COR-L47 (cell line): ENCODE data around the gene MRPS24.

Experiments used
- DNase-seq: peaks from one replicate; lab custom pipeline; 2025; lab: John Stamatoyannopoulos, UW

The MRPS24 gene

DNA sequence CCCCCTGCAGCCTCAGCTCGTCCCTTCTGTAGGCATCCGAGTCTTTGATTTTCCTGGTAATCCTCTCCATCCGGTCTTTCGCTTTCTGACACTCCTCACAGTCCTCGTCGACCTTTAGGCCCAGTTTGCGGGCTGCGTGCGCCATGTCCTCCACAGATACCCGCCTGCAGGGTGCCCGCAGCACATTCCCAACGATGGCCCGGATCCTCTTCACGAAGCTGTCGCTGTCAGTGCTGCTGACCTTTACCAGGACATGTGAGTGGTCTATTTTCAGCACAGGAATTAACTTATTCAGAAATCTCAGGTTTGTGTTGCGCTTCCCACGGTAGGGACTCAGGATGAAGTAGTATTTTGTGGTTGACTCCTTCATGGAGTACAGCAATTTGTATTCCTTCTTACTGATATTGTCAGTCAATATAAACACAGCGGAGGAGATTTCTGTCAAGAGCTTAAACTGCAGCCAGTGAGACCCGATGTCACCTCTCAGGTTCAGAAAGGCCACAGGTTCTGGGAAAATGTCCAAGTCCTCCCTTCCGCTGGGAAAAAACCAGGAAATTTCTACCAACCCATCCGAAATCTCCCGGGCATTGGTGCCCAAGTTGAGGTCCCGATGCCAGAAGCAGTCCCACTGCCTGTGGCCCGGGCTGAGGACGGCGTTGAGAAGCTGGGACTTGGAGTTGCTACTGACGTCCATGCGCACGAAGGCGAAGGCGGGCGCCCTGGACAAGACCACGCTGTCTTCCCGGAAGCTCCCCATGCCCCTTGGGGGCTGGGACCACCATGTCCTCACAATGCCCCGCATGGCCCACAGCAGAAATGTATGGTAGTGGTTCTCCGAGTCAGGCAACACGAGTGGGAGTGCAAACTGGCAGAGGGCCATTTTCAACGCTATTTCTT lies 8.9 kb upstream of the MRPS24 start:
- no peak for DNase-seq

- DNase-seq = no peak
Observed at GRCh38 chr7:43876976-43877745, 7.8 kb upstream of the MRPS24 start.

DNA sequence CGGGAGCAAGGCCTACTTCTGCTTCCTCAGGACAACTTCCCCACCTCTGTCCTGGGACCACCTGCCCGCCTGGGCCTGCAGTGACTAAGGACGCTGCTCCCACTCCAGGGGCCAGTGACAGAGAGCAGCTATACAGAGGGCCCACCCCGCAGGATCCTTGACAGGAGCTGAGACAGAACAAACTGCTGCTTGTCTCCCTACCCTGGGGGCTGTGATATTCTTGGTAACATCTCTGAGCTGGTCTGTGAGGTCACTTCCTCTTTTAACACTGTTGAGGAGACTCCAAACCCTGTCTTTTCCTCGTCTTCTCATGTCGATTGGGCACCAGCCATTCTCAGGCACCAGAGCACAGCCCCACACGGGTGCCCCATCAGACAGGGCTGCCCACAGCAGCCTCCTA lies 6.9 kb upstream of the MRPS24 start:
- no peak for DNase-seq

- no peak for DNase-seq
Observed at GRCh38 chr7:43873300-43873699, 4.0 kb upstream of the MRPS24 start.

GRCh38 chr7:43872406-43873110 lies 3.2 kb upstream of the MRPS24 start:
- DNase-seq = no peak

- DNase-seq = no peak
Observed at GRCh38 chr7:43871064-43871463, 1.7 kb upstream of the MRPS24 start.

GRCh38 chr7:43870316-43870715 lies 999 bp upstream of the MRPS24 start:
- no peak for DNase-seq

DNA sequence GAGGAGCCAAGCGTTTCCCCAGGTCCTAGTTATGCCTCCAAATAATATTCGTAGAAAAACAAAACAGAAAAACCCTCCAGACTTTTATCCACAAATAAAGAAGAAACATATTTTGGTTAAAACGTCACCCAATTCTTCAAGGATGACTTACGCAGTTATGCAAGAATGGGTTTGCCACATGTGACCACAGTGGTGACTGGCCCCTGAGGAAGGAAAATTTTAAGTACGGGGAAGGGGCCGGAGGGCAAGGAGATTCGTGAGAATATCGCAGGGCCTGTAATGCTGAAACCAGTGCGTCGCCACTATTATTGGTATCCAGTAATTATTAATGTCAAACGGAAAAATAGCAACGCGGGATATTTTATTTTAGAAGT lies 537 bp upstream of the MRPS24 start:
- no peak for DNase-seq

DNA sequence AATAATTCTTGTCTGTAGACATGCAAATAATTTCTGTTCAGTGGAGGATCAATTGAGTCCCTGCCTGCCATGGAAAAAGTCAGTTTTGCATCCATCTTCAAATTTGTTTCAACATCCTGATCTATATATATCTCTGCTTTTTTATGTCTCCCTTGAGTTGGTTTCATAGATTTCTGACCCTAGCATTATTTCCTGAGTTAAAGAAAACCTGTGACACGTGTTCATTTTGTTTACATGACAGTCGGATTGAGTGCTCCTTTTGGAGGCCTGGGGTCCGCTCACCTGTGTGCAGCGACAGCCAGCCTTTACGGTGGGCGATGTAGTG lies 674 bp downstream of the MRPS24 start:
- DNase-seq = no peak

DNA sequence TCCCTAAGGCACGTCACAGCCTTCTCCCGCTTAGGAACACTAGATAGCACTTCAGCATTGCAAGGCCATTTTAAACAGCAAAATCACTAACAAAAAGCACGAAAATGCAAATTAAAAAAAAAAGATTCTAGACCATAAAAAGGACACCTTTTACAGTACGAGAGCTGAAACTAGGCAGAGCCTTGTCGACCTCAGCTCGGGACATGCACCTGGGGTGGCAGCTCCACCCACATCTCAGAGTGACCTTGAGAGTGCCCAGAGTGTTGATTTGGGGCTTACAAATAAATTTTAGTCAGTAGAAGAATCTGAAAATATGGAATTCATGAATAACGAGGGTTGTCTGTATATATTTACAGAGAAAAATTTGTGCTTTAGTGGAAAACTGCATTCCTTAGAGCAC lies 1.1 kb downstream of the MRPS24 start:
- no peak for DNase-seq

GRCh38 chr7:43865277-43865676 lies 4.0 kb downstream of the MRPS24 start:
- no peak for DNase-seq

DNA sequence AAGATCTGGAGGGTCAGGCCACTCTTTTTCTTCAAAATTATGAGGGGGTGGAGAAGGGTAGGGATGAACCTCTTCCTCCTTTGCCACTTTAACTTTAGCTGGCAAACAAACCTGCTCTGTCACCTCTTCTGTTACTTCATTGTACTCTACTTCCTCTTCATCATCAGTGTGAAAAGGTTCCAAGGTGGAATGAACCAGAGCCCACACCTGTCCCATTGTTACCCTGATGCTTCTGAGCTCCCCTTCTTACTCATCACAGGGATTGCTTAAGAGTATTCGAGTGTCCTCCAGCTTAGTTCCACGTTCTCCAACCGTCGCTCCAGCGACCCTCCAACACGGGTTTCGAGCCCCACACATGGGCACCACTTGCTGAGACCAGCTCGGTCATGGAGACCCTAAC lies 5.2 kb downstream of the MRPS24 start:
- DNase-seq = no peak

DNA sequence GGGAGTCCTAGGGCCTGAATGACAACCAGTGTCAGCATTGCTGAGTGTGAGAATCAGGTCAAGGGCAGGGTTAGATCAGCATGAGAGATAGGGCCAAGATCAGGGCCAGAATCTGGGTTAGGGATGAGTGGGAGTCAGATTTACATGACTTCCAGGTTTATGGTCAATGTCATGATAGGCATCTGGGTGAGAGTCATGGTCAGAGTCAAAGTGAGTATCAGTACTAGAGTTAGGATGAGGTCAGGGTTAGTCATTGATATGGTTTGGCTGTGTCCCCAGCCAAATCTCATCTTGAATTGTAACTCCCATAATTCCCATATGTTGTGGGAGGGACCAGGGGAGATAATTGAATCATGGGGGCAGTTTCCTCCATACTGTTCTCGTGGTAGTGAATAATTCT lies 12.3 kb downstream of the MRPS24 start:
- DNase-seq = no peak

DNA sequence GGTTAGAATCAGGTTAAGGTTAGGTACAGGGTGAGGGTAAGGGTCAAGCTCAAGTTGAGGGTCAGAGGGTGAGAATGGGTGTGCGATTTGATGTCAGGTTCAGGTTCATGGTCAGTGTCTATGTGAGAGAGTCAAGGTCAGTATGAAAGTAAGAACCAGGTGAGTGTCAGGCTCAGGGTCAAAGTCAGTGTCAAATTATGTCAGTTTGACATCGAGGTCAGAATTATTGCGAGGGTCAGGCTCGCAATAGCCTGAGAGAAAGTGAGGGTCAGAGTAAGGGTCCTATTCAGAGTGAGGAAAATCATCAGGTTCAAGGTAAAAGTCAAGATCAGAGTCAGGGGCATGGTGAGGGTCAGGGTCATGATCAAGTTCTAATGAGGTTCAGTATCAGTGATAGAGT lies 13.0 kb downstream of the MRPS24 start:
- DNase-seq = no peak

DNA sequence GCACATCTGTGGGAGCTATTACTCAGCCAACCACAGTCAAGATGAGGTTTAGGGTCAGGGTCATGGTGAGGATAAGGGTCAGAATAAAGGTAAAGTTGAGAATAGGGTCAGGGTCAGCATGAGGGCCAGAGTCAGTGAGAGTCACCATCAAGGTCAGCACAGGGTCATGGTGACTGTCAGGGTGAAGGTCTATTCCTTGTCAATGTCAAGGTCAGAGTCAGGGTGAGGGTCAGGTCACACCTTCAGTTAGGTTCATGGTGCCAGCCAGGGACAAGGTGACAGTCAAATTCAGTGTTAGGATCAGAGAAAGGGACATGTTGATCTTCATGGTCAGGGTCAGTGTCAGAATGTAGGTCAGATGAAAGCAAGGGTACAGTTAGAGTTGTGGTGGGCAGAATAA lies 14.1 kb downstream of the MRPS24 start:
- DNase-seq = no peak

DNA sequence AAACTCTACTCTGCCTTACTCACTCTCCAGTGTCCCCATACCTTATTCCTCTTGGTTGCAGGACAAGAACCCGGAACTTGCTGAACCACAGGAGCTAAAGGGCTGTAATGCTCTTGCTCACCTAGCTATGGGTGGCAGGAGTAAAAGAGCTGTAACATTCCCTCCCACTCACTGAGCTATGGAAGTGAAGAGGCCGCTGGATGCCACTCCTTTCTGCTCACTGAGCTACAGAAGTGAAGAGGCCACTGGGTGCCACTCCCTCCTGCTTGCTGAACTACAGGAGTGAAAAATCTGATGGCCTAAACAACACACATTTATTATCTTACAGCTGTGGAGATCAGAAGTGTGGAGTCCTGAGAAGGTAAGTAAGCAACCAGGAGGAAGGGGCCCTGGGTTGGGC lies 17.5 kb downstream of the MRPS24 start:
- DNase-seq = no peak

DNA sequence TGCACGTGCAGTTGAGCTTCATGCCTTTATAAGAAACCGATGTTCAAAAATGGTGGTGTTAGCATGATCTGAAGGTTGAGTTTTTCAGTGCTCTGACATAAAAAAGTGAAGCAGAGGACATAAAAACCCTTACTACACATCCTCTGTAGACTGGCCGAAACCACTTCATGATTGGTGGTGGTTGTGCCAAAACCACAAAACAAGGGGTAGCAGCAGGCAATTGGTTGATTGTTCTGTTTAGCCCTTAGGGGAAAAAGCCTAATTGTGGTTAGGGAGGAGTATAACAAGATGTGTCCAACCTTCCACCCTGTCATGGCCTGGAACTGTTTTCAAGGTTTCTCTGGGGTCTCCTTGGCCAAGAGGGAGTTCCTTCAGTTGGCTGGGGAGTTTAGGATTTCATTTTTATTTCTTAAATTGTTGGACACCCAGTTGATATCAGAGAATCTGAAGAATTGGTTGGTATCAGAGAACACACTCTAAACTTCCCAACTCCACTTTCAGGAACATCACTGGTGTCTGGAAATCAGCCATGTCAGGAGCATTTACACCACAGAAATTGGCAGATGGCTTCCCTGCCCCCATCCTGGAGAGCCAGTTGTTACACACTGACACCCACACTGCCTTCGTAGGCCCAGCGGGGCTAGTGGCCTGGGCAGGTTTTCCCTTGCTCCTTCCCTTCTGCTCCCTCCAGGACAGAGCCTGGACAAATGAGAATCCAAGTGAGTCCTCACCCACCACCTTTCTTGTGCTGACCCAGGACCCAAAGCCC lies 18.8 kb downstream of the MRPS24 start:
- DNase-seq = no peak

DNA sequence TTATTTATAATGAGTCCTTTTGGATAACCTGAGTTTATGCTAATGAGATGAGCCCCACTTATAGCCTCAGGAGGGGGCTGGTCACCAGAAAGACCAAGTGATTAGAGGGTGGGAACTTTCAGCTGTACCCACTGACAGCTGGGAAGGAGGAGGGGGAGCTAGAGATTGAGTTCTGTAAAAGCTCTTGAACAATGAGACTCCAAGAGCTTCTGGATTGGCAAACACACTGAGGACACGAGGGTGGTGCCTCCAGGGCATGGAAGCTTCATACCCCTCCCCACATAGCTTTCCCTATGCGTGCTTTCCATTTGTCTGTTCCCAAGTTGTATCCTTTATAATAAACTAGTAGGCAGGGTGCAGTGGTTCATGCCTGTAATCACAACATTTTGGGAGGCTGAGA lies 20.3 kb downstream of the MRPS24 start:
- DNase-seq = no peak

DNA sequence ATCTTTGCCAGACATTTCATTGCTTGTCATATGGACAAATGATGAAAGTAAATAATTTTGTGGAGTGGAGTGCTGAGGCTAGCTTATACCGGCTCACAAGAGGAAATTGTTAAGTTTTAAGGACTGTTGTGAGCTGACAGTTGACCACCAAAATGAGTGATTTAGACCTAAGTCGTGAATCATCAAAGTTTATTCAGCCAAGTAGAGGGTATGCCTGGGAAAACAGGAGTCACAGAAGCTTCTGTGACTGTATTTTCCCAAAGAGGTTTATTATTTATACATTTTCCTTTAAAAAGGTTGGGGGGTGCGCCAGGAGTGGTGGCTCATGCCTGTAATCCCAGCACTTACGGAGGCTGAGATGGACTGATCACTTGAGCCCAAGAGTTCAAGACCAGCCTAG lies 21.8 kb downstream of the MRPS24 start:
- no peak for DNase-seq

DNA sequence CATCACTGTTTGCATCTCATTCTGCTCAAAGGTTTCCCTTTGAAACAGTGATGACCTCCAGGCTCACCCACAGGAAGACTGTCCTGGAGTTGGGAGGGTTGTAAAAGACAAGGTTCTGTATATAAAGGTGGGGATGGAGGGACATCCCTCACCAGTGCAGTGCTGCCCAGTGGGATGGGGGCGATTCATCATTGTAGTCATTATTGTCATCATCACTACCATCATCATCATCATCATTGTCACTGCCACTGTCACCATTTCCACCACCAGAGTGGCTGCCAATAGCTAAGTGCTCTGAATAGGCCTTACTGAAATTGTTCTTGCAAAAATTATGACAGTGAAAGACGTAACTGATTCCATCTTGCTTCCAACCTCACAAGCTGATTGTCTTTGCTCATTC lies 24.7 kb downstream of the MRPS24 start:
- no peak for DNase-seq

DNA sequence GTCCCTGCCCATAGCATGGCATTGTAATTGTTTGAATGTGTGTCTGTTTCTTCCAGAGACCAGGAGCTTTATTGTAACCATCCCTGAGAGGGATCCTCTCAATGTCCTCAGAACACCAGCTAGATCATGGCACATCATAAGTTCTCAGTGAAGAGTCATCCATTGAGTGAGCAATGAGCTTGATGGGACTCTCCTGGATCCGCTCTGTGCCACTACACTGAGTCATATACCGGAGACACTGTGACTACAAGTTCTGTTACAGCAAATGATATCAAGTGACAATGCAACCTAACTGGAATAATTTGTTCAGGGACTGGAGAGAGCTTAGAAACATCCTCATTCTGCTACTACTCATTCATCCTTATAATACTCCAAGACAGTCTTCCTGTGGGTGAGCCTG lies 25.1 kb downstream of the MRPS24 start:
- DNase-seq = no peak

- no peak for DNase-seq
Observed at GRCh38 chr7:43843296-43843695, 26.0 kb downstream of the MRPS24 start.
